GM12878 (cell line): ENCODE results near the gene PALMD. TPM values are rescaled to one million over a fixed set of nuclear protein-coding genes. Genes with fewer than 3 reads are reported as not detected.

Experiments
- ATAC-seq: fragments of 200-7000 bp; cut with Tn5 transposase; 3 replicates; pipeline ENCODE4 v1.9.1; 2020; ENCODE audit warnings: mild to moderate bottlenecking, moderate library complexity
- BruUV-seq: library from RNA; stranded (reverse); fragments of 400-500 nt; replicated peaks from 2 replicates; lab custom pipeline; 2021; lab: Mats Ljungman, UMichigan
- CTCF ChIA-PET: fragments of 300-600 bp; sonication (Branson Sonifier 250); formaldehyde crosslinking; extraction: SDS; loops from one replicate; lab custom pipeline; 2021; ENCODE audit warnings: inconsistent platforms; lab: Yijun Ruan, JAX
- POLR2A ChIA-PET: fragments of 350-600 bp; formaldehyde crosslinking; extraction: SDS; loops from one replicate; lab custom pipeline; 2021; ENCODE audit warnings: inconsistent platforms; lab: Charles Lee
- RAD21 ChIA-PET: fragments of 300-600 bp; sonication (Branson Sonifier 250); formaldehyde crosslinking; loops from one replicate; lab custom pipeline; 2023; ENCODE audit warnings: antibody characterized with exemption; ENCODE audit not compliant: unreplicated experiment; lab: Charles Lee
- SMC1A ChIA-PET: fragments of 300-600 bp; sonication (Branson Sonifier 250); formaldehyde crosslinking; loops from one replicate; lab custom pipeline; 2023; ENCODE audit not compliant: unreplicated experiment, uncharacterized antibody; lab: Charles Lee
- DNase-seq: peaks from one replicate; pipeline ENCODE4 v3.0.0-alpha.2; 2011; ENCODE audit warnings: low read depth, low spot score
- FAIRE-seq: peaks from 3 replicates; lab custom pipeline; 2011; peaks lifted over from hg19 to GRCh38; lab: Jason Lieb, UNC
- H2AFZ ChIP-seq: 2 replicates; pipeline ENCODE4 v1.6.0; 2011; ENCODE audit warnings: low read depth, low read length, control low read depth; ENCODE audit not compliant: control insufficient read depth
- H3K27ac ChIP-seq: 2 replicates; pipeline ENCODE4 v1.5.1; 2011; ENCODE audit warnings: control low read depth; ENCODE audit not compliant: control insufficient read depth, insufficient read depth
- H3K27me3 ChIP-seq, 2 experiments: replicated peaks in 1 of 2; 2 replicates each; pipeline versions ENCODE4 v1.6.0 to v1.6.1; 2011; ENCODE audit warnings: low read length in 1 of 2; ENCODE audit not compliant: control insufficient read depth in 2 of 2, insufficient read depth in 2 of 2
- H3K36me3 ChIP-seq, 2 experiments: 2 replicates each; pipeline ENCODE4 v1.5.1; 2011; ENCODE audit warnings: low read length in 1 of 2; ENCODE audit not compliant: control insufficient read depth in 2 of 2, insufficient read depth in 2 of 2
- H3K4me1 ChIP-seq: 2 replicates; pipeline ENCODE4 v1.6.1; 2011; ENCODE audit warnings: mild to moderate bottlenecking, low read length, moderate library complexity, mixed read lengths; ENCODE audit not compliant: control insufficient read depth, insufficient read depth
- H3K4me2 ChIP-seq: 2 replicates; pipeline ENCODE4 v1.6.0; 2011; ENCODE audit warnings: control low read depth; ENCODE audit not compliant: control insufficient read depth, insufficient read depth
- H3K4me3 ChIP-seq: fragments of 200-600 bp; sonication (generic); 2 replicates; pipeline ENCODE4 v1.5.1; 2016
- H3K79me2 ChIP-seq: 2 replicates; pipeline ENCODE4 v1.6.0; 2011; ENCODE audit warnings: low read length; ENCODE audit not compliant: control insufficient read depth, insufficient read depth
- H3K9ac ChIP-seq: 2 replicates; pipeline ENCODE4 v1.8.0; 2011; ENCODE audit warnings: low read length, control low read depth, mixed read lengths; ENCODE audit not compliant: control insufficient read depth, insufficient read depth
- H3K9me3 ChIP-seq: replicated peaks from 3 replicates; pipeline ENCODE4 v1.5.1; 2011; ENCODE audit warnings: mild to moderate bottlenecking, low read length; ENCODE audit not compliant: control insufficient read depth, insufficient read depth
- H4K20me1 ChIP-seq: 2 replicates; pipeline ENCODE4 v1.6.0; 2011; ENCODE audit not compliant: control insufficient read depth, insufficient read depth
- CBFB ChIP-seq: IDR thresholded peaks from 2 replicates; pipeline ENCODE4 v1.6.1; 2016; ENCODE audit warnings: antibody characterized with exemption, low read depth
- EGR1 ChIP-seq, 2 experiments: IDR thresholded peaks; 1 replicate in 1 of 2; 2 replicates in 1 of 2; pipeline ENCODE4 v1.6.1; 2011 to 2012; ENCODE audit warnings: low read depth in 2 of 2, low read length in 2 of 2, borderline replicate concordance in 1 of 2, mild to moderate bottlenecking in 1 of 2, moderate library complexity in 1 of 2
- HDAC2 ChIP-seq: fragments of 200-600 bp; sonication (generic); IDR thresholded peaks from 2 replicates; pipeline ENCODE4 v1.6.1; 2017
- JUNB ChIP-seq: IDR thresholded peaks from 2 replicates; pipeline ENCODE4 v1.6.1; 2016; ENCODE audit warnings: antibody characterized with exemption, mild to moderate bottlenecking
- KDM1A ChIP-seq: fragments of 200-600 bp; sonication (generic); IDR thresholded peaks from 2 replicates; pipeline ENCODE4 v1.6.1; 2016; ENCODE audit warnings: borderline replicate concordance
- MEF2B ChIP-seq: fragments of 450-650 bp; IDR thresholded peaks from 2 replicates; pipeline ENCODE4 v1.6.1; 2018; ENCODE audit warnings: mild to moderate bottlenecking, moderate library complexity; ENCODE audit not compliant: partially characterized antibody, poor library complexity, severe bottlenecking
- NRF1 ChIP-seq: conservative IDR thresholded peaks from 2 replicates; pipeline ENCODE4 v1.6.1; 2011; ENCODE audit warnings: mild to moderate bottlenecking, low read depth, low read length, improper control_type of control experiment
- PAX8 ChIP-seq: fragments of 450-650 bp; IDR thresholded peaks from 2 replicates; pipeline ENCODE4 v1.6.1; 2017; ENCODE audit warnings: mild to moderate bottlenecking, moderate library complexity
- SKIL ChIP-seq: fragments of 450-650 bp; IDR thresholded peaks from 2 replicates; pipeline ENCODE4 v1.6.1; 2017; ENCODE audit warnings: mild to moderate bottlenecking, low read depth, inconsistent platforms; ENCODE audit not compliant: poor library complexity, severe bottlenecking
- SUZ12 ChIP-seq: fragments of 200-600 bp; sonication (generic); IDR thresholded peaks from one replicate; pipeline ENCODE4 v1.6.1; 2018; ENCODE audit warnings: antibody characterized with exemption, mild to moderate bottlenecking; ENCODE audit not compliant: unreplicated experiment
- ZNF207 ChIP-seq: fragments of 450-650 bp; IDR thresholded peaks from 2 replicates; pipeline ENCODE4 v1.6.1; 2014; ENCODE audit warnings: antibody characterized with exemption, mild to moderate bottlenecking, borderline replicate concordance
- in situ Hi-C: fragments of 300-500 bp; cut with MboI; formaldehyde crosslinking; loops from 9 replicates; pipeline ENCODE4 v1.14.3; 2018; ENCODE audit warnings: mixed read lengths
- intact Hi-C: fragments of 100-400 bp; cut with micrococcal nuclease; formaldehyde crosslinking; loops from one replicate; pipeline ENCODE4 v1.14.2; 2022; ENCODE audit not compliant: unreplicated experiment
- polyA plus RNA-seq, 11 experiments: library from polyadenylated mRNA; depleted of rRNA in 4 of 11; unstranded in 6 of 11; stranded (reverse) in 5 of 11; fragments of >200 nt; fragmentation: Nextera tagmentation in 4 of 11; fragmentation: Illumina TruSeq in 1 of 11; extraction: Ambion mirVana in 4 of 11; extraction: Trizol in 1 of 11; gene quantifications; 1 replicate in 1 of 11; 2 replicates in 10 of 11; pipeline versions ENCODE4 v1.2.1 to v1.2.3, GENCODE V29; 2011 to 2016; ENCODE audit warnings: inconsistent platforms in 2 of 11, missing spikeins in 2 of 11, low read depth in 1 of 11
- total RNA-seq, 4 experiments: library from RNA; depleted of rRNA in 3 of 4; stranded (reverse); fragments of >200 nt in 3 of 4; fragmentation: Illumina TruSeq in 1 of 4; extraction: Trizol in 1 of 4; gene quantifications; 2 replicates each; pipeline versions ENCODE4 v1.2.1 to v1.2.3, GENCODE V29; 2013 to 2021
- TF ChIP-seq, protein P1 (sequence below): IDR thresholded peaks from 2 replicates; pipeline ENCODE4 v1.6.1; 2012; ENCODE audit warnings: improper control_type of control experiment, low read depth, low read length; ENCODE audit not compliant: insufficient replicate concordance

PALMD gene
- total and polyA plus RNA-seq, 10 of the 15 experiments (the other 5 are each of a cell fraction or from before 2014, with no cell fraction given), result under 0.01 to 0.09 (median 0.04) TPM; not detected in 4

DNA sequence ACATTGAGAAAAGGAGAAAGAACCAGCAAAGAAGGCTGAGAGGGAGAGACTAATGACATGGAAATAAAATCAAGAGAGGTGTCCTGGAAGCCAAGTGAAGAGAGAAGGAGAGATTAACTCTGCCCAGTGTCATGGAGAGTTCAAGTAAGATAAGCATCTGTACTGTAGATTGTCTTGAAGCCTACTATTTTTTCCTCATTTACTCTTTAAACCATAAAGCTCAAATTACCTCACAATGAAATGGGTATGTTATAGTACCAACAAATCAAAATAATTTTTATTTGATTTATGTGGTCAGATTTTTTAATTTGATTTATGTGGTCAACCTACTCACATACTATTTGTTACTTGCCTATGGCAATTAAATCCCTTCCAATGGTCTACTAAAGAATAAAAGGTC, 5.2 kb upstream of the PALMD start:
- ChIA-PET POLR2A (no interaction called here), RAD21 (no interaction called here), SMC1A (interaction anchor here (1.0 kb wide), 1 partner anchor 10 kb away, joined by 3 read pairs; no protein-coding TSS in a partner anchor), CTCF (no interaction called here)
- no TSS peak for BruUV-seq
- no peaks in the 10 kb centered on the region for H4K20me1 ChIP-seq
- no peak overlapping the region for H3K9ac ChIP-seq
- no peak overlapping the region for H3K27ac ChIP-seq
- in situ Hi-C loops (no loop called here), intact Hi-C loops (no loop called here)
- no peak for TF ChIP-seq ZNF207
- no peaks in the 10 kb centered on the region for H3K9me3 ChIP-seq
- no peak overlapping the region for H3K4me3 ChIP-seq
- DNase-seq (no peak), FAIRE-seq (no peak), ATAC-seq (no peak)
- no peaks in the 10 kb centered on the region for H3K36me3 ChIP-seq
- no peaks in the 10 kb centered on the region for H3K27me3 ChIP-seq
- no peaks in the 10 kb centered on the region for H3K79me2 ChIP-seq
- H2AFZ ChIP-seq, result no peak overlapping the region
- no peak overlapping the region for H3K4me2 ChIP-seq
- no peaks in the 10 kb centered on the region for H3K4me1 ChIP-seq

DNA sequence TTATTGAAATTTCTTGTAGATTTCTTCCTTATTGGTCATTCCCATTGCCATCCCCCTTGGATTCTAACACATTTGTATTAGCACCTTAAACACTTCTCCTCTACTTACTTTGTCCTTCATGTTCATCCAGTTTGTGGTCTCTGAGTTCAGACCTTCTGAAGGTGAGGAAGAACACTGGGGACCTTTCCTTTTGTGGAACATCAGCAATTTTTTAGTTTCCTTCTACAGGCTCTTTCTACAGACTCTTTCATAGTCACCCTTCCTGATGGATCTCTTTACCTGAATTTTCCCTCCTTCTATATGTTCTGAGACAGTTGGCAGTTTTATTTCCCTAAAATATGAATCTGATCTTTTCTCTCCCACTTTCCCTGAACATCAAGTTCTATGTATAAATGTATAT, 4.4 kb upstream of the PALMD start:
- RAD21 ChIA-PET, result no interaction called here
- DNase-seq, result no peak
- SMC1A ChIA-PET, result interaction anchor here (1.0 kb wide), 1 partner anchor 9 kb away, joined by 3 read pairs; no protein-coding TSS in a partner anchor
- no peaks in the 10 kb centered on the region for H3K36me3 ChIP-seq
- H3K4me2 ChIP-seq, result no peak overlapping the region
- no peak overlapping the region for H3K9ac ChIP-seq
- H3K79me2 ChIP-seq, result no peaks in the 10 kb centered on the region
- no peak for FAIRE-seq
- CTCF ChIA-PET, result no interaction called here
- no peaks in the 10 kb centered on the region for H3K9me3 ChIP-seq
- no peak overlapping the region for H2AFZ ChIP-seq
- BruUV-seq, result no TSS peak
- in situ Hi-C loops (no loop called here), intact Hi-C loops (no loop called here)
- ATAC-seq, result no peak
- H4K20me1 ChIP-seq, result no peaks in the 10 kb centered on the region
- POLR2A ChIA-PET, result no interaction called here
- H3K27me3 ChIP-seq, result 0 out of 4 replicates have a peak, but pooled peaks cover 0 to 3% of the 10 kb centered on the region in 2 experiments
- no peak overlapping the region for H3K4me3 ChIP-seq
- H3K27ac ChIP-seq, result no peak overlapping the region
- no peaks in the 10 kb centered on the region for H3K4me1 ChIP-seq
- TF ChIP-seq CBFB (no peak), KDM1A (no peak), SKIL (no peak), SUZ12 (no peak), JUNB (no peak), MEF2B (no peak), PAX8 (no peak), NRF1 (no peak), HDAC2 (no peak), EGR1 (IDR thresholded peaks at IDR 0.05; ENCODE audit: borderline replicate concordance in 1 of 2, low read depth in 2 of 2, low read length in 2 of 2) (no peak)
- TF ChIP-seq, protein P1, sequence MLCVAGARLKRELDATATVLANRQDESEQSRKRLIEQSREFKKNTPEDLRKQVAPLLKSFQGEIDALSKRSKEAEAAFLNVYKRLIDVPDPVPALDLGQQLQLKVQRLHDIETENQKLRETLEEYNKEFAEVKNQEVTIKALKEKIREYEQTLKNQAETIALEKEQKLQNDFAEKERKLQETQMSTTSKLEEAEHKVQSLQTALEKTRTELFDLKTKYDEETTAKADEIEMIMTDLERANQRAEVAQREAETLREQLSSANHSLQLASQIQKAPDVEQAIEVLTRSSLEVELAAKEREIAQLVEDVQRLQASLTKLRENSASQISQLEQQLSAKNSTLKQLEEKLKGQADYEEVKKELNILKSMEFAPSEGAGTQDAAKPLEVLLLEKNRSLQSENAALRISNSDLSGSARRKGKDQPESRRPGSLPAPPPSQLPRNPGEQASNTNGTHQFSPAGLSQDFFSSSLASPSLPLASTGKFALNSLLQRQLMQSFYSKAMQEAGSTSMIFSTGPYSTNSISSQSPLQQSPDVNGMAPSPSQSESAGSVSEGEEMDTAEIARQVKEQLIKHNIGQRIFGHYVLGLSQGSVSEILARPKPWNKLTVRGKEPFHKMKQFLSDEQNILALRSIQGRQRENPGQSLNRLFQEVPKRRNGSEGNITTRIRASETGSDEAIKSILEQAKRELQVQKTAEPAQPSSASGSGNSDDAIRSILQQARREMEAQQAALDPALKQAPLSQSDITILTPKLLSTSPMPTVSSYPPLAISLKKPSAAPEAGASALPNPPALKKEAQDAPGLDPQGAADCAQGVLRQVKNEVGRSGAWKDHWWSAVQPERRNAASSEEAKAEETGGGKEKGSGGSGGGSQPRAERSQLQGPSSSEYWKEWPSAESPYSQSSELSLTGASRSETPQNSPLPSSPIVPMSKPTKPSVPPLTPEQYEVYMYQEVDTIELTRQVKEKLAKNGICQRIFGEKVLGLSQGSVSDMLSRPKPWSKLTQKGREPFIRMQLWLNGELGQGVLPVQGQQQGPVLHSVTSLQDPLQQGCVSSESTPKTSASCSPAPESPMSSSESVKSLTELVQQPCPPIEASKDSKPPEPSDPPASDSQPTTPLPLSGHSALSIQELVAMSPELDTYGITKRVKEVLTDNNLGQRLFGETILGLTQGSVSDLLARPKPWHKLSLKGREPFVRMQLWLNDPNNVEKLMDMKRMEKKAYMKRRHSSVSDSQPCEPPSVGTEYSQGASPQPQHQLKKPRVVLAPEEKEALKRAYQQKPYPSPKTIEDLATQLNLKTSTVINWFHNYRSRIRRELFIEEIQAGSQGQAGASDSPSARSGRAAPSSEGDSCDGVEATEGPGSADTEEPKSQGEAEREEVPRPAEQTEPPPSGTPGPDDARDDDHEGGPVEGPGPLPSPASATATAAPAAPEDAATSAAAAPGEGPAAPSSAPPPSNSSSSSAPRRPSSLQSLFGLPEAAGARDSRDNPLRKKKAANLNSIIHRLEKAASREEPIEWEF, result no peak
